WI38 (cell line): ENCODE measurements around the gene NEIL3.

Source experiments
- H3K4me3 ChIP-seq: 2 replicates; pipeline ENCODE4 v1.5.1; 2011; ENCODE audit warnings: low read depth, mild to moderate bottlenecking, control low read depth, low read length
- CTCF ChIP-seq: IDR thresholded peaks from 2 replicates; pipeline ENCODE4 v1.5.1; 2012; ENCODE audit warnings: low read depth, mild to moderate bottlenecking, control low read depth, low read length

The NEIL3 gene

GRCh38 chr4:177315767-177316464 lies 6.2 kb downstream of the NEIL3 start:
- no peak overlapping the region for H3K4me3 ChIP-seq
- no peak for TF ChIP-seq CTCF

GRCh38 chr4:177320721-177321120 lies 11.0 kb downstream of the NEIL3 start:
- no peak for TF ChIP-seq CTCF
- H3K4me3 ChIP-seq: no peak overlapping the region

GRCh38 chr4:177321647-177322046 lies 12.0 kb downstream of the NEIL3 start:
- H3K4me3 ChIP-seq: no peak overlapping the region
- no peak for TF ChIP-seq CTCF

- peak overlapping the region; percentile 18; the same call in 1 of the 2 replicates for H3K4me3 ChIP-seq
- no peak for TF ChIP-seq CTCF
These were observed 12.6 kb downstream of the NEIL3 start for GRCh38 chr4:177322266-177322665.

GRCh38 chr4:177322881-177323280 lies 13.2 kb downstream of the NEIL3 start:
- no peak for TF ChIP-seq CTCF
- no peak overlapping the region for H3K4me3 ChIP-seq

GRCh38 chr4:177323416-177323815 lies 13.7 kb downstream of the NEIL3 start:
- H3K4me3 ChIP-seq: no peak overlapping the region
- TF ChIP-seq CTCF: no peak

- H3K4me3 ChIP-seq: no peak overlapping the region
- no peak for TF ChIP-seq CTCF
These were observed 22.4 kb downstream of the NEIL3 start for GRCh38 chr4:177332119-177332518.
